ENCODE data around the gene KDSR. TPM values are rescaled to one million over a fixed set of nuclear protein-coding genes. Genes with fewer than 3 reads are reported as not detected.

KDSR gene
- total and polyA plus RNA-seq, 2 of the 13 experiments (the other 11 are each of a cell fraction or from before 2014, with no cell fraction given): 10.4 to 20.9 TPM

GRCh38 chr18:63379639-63379962 lies 12.6 kb upstream of the KDSR start (continued):
- TF ChIP-seq THAP8 (CRISPR knock-in tag; IDR thresholded peaks at IDR 0.05; ENCODE audit: borderline replicate concordance) (no peak), KDM6A (CRISPR knock-in tag; IDR thresholded peaks at IDR 0.05; ENCODE audit: low read depth) (no peak), ATF7-NPFF (CRISPR knock-in tag; IDR thresholded peaks at IDR 0.05; ENCODE audit: low read depth) (no peak), ZNF547 (CRISPR knock-in tag; IDR thresholded peaks at IDR 0.05) (no peak), ZMAT3 (CRISPR knock-in tag; conservative IDR thresholded peaks at IDR 0.05) (no peak), FOXK2 (IDR thresholded peaks at IDR 0.05) (no peak), NAIF1 (CRISPR knock-in tag; IDR thresholded peaks at IDR 0.05; ENCODE audit: borderline replicate concordance) (no peak), ZFP36L2 (CRISPR knock-in tag; IDR thresholded peaks at IDR 0.05) (no peak)

GRCh38 chr18:63378919-63379638 lies 12.1 kb upstream of the KDSR start:
- DNase-seq (ENCODE audit: low spot score) (no peak), ATAC-seq (no peak), FAIRE-seq (no peak)
- intact Hi-C loops (cut with micrococcal nuclease; ENCODE audit: unreplicated experiment): no loop called here
- no peaks in the 10 kb centered on the region for H4K20me1 ChIP-seq (ENCODE audit: insufficient read depth, low read length)
- no peak overlapping the region for H3K4me3 ChIP-seq (replicated peaks in 1 of 3; ENCODE audit: insufficient read depth in 1 of 3, low read depth in 2 of 3, low read length in 3 of 3)
- TF ChIP-seq MIXL1 (CRISPR knock-in tag; IDR thresholded peaks at IDR 0.05): no peak
- TF ChIP-seq GABPB1 (CRISPR knock-in tag; IDR thresholded peaks at IDR 0.05): no peak
- TF ChIP-seq MAFG (CRISPR knock-in tag; IDR thresholded peaks at IDR 0.05): no peak
- TF ChIP-seq ZMAT5 (CRISPR knock-in tag; IDR thresholded peaks at IDR 0.05; ENCODE audit: borderline replicate concordance, low read depth): no peak
- TF ChIP-seq ZNF34 (CRISPR knock-in tag; IDR thresholded peaks at IDR 0.05; ENCODE audit: borderline replicate concordance): no peak
- no peak for TF ChIP-seq ZNF510 (CRISPR knock-in tag; IDR thresholded peaks at IDR 0.05; ENCODE audit: low read depth)
- TF ChIP-seq IRX3 (CRISPR knock-in tag; IDR thresholded peaks at IDR 0.05; ENCODE audit: borderline replicate concordance, low read depth): no peak
- no peak for TF ChIP-seq ZNF549 (CRISPR knock-in tag; IDR thresholded peaks at IDR 0.05)
- TF ChIP-seq GATAD2A (CRISPR knock-in tag; IDR thresholded peaks at IDR 0.05): no peak
- no peak for TF ChIP-seq THAP9 (CRISPR knock-in tag; IDR thresholded peaks at IDR 0.05; ENCODE audit: borderline replicate concordance)
- H3K36me3 ChIP-seq (replicated peaks in 1 of 2; ENCODE audit: control insufficient read depth in 1 of 2, insufficient read depth in 2 of 2, low read length in 2 of 2): no peaks in the 10 kb centered on the region
- H3K9ac ChIP-seq (ENCODE audit: insufficient read depth, low read depth, low read length): no peak overlapping the region
- no peak overlapping the region for H2AFZ ChIP-seq (ENCODE audit: low read length)
- no peaks in the 10 kb centered on the region for H3K27me3 ChIP-seq (ENCODE audit: control insufficient read depth in 1 of 2, insufficient read depth in 2 of 2, low read length in 2 of 2)
- peak overlapping the region; percentile 23; the same call in 1 of the 2 replicates for H3K4me2 ChIP-seq (ENCODE audit: low read depth, low read length)
- WGBS (ENCODE audit: low lambda C conversion rate): 15% methylated on average over 4 of the region's 4 CpGs
- no TSS peak for BruUV-seq (replicated peaks)
- H3K27ac ChIP-seq (ENCODE audit: extremely low read length, insufficient read depth, low read length): no peak overlapping the region
- in situ Hi-C loops (cut with HindIII; ENCODE audit: extremely low pct_ligation_motif_present, low pct_unique_long_range_greater_than_20kb): no loop called here
- H3K79me2 ChIP-seq (ENCODE audit: insufficient read depth, low read length): no peaks in the 10 kb centered on the region
- CTCF ChIA-PET (ENCODE audit: low intra/inter-chr PET ratio, low total read pairs): no interaction called here
- H3K4me1 ChIP-seq (ENCODE audit: insufficient read depth, low read length): peaks cover 5% of the 10 kb centered on the region
- POLR2A ChIA-PET: no interaction called here
- peaks cover 5% of the 10 kb centered on the region; the same call in 1 of the 2 replicates for H3K9me3 ChIP-seq (ENCODE audit: low read length)

All from HepG2 (cell line).